ENCODE measurements around the gene FAM184A. TPM values are rescaled to one million over a fixed set of nuclear protein-coding genes. Genes with fewer than 3 reads are reported as not detected.
A peak's percentile ranks its signal among the peaks of the same experiment; 100 is the strongest.

FAM184A gene
- total RNA-seq, 1 donor from 2014 or later: 2.0 TPM

DNA sequence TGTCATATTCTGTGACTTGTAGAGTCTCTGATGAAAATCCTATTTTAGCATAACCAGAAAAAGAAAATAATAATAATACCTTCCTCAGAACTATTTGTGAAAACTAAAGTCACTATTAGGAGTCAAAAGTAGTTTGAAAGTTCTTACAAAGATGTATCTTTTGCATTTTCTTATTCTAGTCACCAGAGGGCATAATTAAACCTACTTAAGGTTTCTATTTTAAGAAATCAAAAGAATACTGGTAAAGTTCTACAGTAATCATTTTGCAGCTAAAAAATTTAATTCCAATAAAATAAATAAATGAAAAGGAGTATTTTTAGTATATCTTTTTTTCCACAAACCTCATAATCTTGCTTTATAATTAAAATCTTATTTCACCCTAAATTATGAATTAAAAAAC lies 115.5 kb downstream of the FAM184A start:
- no peak overlapping the region for H3K9ac ChIP-seq (ENCODE audit: low read length)
- no peaks in the 10 kb centered on the region for H3K9me3 Mint-ChIP-seq (ENCODE audit: unreplicated experiment)
- DNase-seq (ENCODE audit: low read depth) (peak; percentile 5), FAIRE-seq (no peak)
- no peak overlapping the region for H3K27ac ChIP-seq (ENCODE audit: low read depth, low read length)
- H3K4me3 ChIP-seq (ENCODE audit: insufficient read depth, low read depth, low read length): no peak overlapping the region
- no peak overlapping the region for H3K4me2 ChIP-seq (ENCODE audit: low read length)
- no peaks in the 10 kb centered on the region for H3K27me3 ChIP-seq (ENCODE audit: insufficient read depth, low read length)
- H3K27ac Mint-ChIP-seq (ENCODE audit: unreplicated experiment): no peak overlapping the region
- no peak overlapping the region for H3K4me3 Mint-ChIP-seq (ENCODE audit: unreplicated experiment)
- no peaks in the 10 kb centered on the region for H3K36me3 Mint-ChIP-seq (ENCODE audit: low read depth, unreplicated experiment)
- TF ChIP-seq, protein P1, sequence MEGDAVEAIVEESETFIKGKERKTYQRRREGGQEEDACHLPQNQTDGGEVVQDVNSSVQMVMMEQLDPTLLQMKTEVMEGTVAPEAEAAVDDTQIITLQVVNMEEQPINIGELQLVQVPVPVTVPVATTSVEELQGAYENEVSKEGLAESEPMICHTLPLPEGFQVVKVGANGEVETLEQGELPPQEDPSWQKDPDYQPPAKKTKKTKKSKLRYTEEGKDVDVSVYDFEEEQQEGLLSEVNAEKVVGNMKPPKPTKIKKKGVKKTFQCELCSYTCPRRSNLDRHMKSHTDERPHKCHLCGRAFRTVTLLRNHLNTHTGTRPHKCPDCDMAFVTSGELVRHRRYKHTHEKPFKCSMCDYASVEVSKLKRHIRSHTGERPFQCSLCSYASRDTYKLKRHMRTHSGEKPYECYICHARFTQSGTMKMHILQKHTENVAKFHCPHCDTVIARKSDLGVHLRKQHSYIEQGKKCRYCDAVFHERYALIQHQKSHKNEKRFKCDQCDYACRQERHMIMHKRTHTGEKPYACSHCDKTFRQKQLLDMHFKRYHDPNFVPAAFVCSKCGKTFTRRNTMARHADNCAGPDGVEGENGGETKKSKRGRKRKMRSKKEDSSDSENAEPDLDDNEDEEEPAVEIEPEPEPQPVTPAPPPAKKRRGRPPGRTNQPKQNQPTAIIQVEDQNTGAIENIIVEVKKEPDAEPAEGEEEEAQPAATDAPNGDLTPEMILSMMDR (IDR thresholded peaks at IDR 0.05; ENCODE audit: insufficient read depth, low read depth, low read length): no peak
- H4K20me1 ChIP-seq (ENCODE audit: insufficient read depth, low read length): no peaks in the 10 kb centered on the region
- no peaks in the 10 kb centered on the region for H3K4me1 ChIP-seq (ENCODE audit: insufficient read depth, low read length)
- H3K4me1 Mint-ChIP-seq (ENCODE audit: low read depth, unreplicated experiment): peaks cover 9% of the 10 kb centered on the region
- H3K27me3 Mint-ChIP-seq (ENCODE audit: low read depth, unreplicated experiment): no peaks in the 10 kb centered on the region
- no peaks in the 10 kb centered on the region for H3K36me3 ChIP-seq (ENCODE audit: insufficient read depth, low read length)
- no peaks in the 10 kb centered on the region for H3K9me3 ChIP-seq (ENCODE audit: insufficient read depth, low read depth, low read length)
- H3K79me2 ChIP-seq (ENCODE audit: insufficient read depth, low read length): no peaks in the 10 kb centered on the region
- H2AFZ ChIP-seq (ENCODE audit: low read depth, low read length): no peak overlapping the region

DNA sequence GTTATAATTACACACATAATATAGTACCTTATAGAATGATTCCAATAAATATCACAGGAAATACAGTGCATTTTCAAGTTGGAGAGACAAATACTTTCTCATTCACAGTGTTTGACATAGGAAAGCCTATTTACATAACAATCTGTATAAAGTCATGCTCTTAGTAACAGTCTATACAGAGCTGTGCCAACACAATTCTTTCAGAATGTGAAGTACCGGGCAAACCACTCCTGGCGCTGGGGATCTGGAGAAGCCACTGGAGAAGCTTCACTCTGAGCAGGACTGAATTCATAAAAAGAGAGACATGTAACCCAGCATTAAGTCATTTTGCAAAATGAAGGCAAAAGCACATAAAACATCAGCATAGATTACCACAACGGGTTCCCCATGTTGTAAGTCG lies 118.6 kb downstream of the FAM184A start:
- no peak overlapping the region for H3K4me3 Mint-ChIP-seq (ENCODE audit: unreplicated experiment)
- TF ChIP-seq, protein P1 (IDR thresholded peaks at IDR 0.05; ENCODE audit: insufficient read depth, low read depth, low read length): no peak
- TF ChIP-seq EZH2 (IDR thresholded peaks at IDR 0.05; ENCODE audit: insufficient read depth, low read length): no peak
- H3K36me3 ChIP-seq (ENCODE audit: insufficient read depth, low read length): no peaks in the 10 kb centered on the region
- H3K4me2 ChIP-seq (ENCODE audit: low read length): no peak overlapping the region
- H3K27ac Mint-ChIP-seq (ENCODE audit: unreplicated experiment): no peak overlapping the region
- no peaks in the 10 kb centered on the region for H3K79me2 ChIP-seq (ENCODE audit: insufficient read depth, low read length)
- H4K20me1 ChIP-seq (ENCODE audit: insufficient read depth, low read length): no peaks in the 10 kb centered on the region
- H2AFZ ChIP-seq (ENCODE audit: low read depth, low read length): no peak overlapping the region
- no peak overlapping the region for H3K9ac ChIP-seq (ENCODE audit: low read length)
- H3K36me3 Mint-ChIP-seq (ENCODE audit: low read depth, unreplicated experiment): no peaks in the 10 kb centered on the region
- H3K27me3 Mint-ChIP-seq (ENCODE audit: low read depth, unreplicated experiment): no peaks in the 10 kb centered on the region
- H3K9me3 Mint-ChIP-seq (ENCODE audit: unreplicated experiment): no peaks in the 10 kb centered on the region
- no peaks in the 10 kb centered on the region for H3K4me1 ChIP-seq (ENCODE audit: insufficient read depth, low read length)
- FAIRE-seq: no peak
- no peak for DNase-seq (ENCODE audit: low read depth)
- H3K27me3 ChIP-seq (ENCODE audit: insufficient read depth, low read length): no peaks in the 10 kb centered on the region
- no peak overlapping the region for H3K27ac ChIP-seq (ENCODE audit: low read depth, low read length)
- H3K4me1 Mint-ChIP-seq (ENCODE audit: low read depth, unreplicated experiment): peaks cover 8% of the 10 kb centered on the region
- H3K9me3 ChIP-seq (ENCODE audit: insufficient read depth, low read depth, low read length): no peaks in the 10 kb centered on the region
- no peak overlapping the region for H3K4me3 ChIP-seq (ENCODE audit: insufficient read depth, low read depth, low read length)

DNA sequence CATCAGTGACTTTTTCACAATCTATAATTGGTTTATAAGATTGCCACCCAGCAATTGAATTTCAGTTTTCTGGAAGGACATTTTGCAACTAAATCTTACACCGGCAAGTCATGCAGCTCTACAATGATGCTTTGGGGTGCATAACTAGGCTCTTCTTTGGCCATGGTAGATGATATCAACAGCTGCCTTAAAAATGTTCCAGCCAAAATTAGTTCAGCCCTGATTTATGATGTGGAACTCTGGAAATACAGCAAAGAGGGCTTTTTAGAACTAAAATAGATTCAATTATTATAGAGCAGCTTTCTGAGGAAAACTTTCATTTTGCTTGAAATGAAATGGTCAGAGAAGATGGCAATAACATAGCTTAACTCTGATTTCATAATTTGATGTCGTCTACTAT lies 125.1 kb downstream of the FAM184A start:
- Histone ChIP-seq H3K9ac (ENCODE audit: low read length) (no peak overlapping the region), H3K27ac (ENCODE audit: low read depth, low read length) (no peak overlapping the region), H2AFZ (ENCODE audit: low read depth, low read length) (no peak overlapping the region), H3K9me3 (ENCODE audit: insufficient read depth, low read depth, low read length) (no peaks in the 10 kb centered on the region), H3K4me2 (ENCODE audit: low read length) (no peak overlapping the region), H4K20me1 (ENCODE audit: insufficient read depth, low read length) (no peaks in the 10 kb centered on the region), H3K79me2 (ENCODE audit: insufficient read depth, low read length) (no peaks in the 10 kb centered on the region), H3K4me3 (ENCODE audit: insufficient read depth, low read depth, low read length) (no peak overlapping the region), H3K4me1 (ENCODE audit: insufficient read depth, low read length) (no peaks in the 10 kb centered on the region), H3K36me3 (ENCODE audit: insufficient read depth, low read length) (no peaks in the 10 kb centered on the region), H3K27me3 (ENCODE audit: insufficient read depth, low read length) (no peaks in the 10 kb centered on the region)
- Mint-ChIP-seq H3K36me3 (ENCODE audit: low read depth, unreplicated experiment) (no peaks in the 10 kb centered on the region), H3K27me3 (ENCODE audit: low read depth, unreplicated experiment) (no peaks in the 10 kb centered on the region), H3K4me3 (ENCODE audit: unreplicated experiment) (no peak overlapping the region), H3K9me3 (ENCODE audit: unreplicated experiment) (no peaks in the 10 kb centered on the region), H3K27ac (ENCODE audit: unreplicated experiment) (no peak overlapping the region), H3K4me1 (ENCODE audit: low read depth, unreplicated experiment) (no peaks in the 10 kb centered on the region)
- no peak for DNase-seq (ENCODE audit: low read depth)
- no peak for TF ChIP-seq EZH2 (IDR thresholded peaks at IDR 0.05; ENCODE audit: insufficient read depth, low read length)
- TF ChIP-seq, protein P1 (IDR thresholded peaks at IDR 0.05; ENCODE audit: insufficient read depth, low read depth, low read length): no peak
- FAIRE-seq: no peak

Data from astrocyte (in vitro differentiated cells and primary cell).